H1 (cell line): Measurements from ENCODE around the gene HECTD4. TPM values are rescaled to one million over a fixed set of nuclear protein-coding genes. Genes with fewer than 3 reads are reported as not detected.

Source experiments
- CTCF ChIA-PET: fragments of 300-600 bp; sonication (Branson Sonifier 250); formaldehyde crosslinking; loops from one replicate; lab custom pipeline; 2021; ENCODE audit not compliant: partially characterized antibody; lab: Charles Lee
- POLR2A ChIA-PET: fragments of 300-600 bp; sonication (Branson Sonifier 250); formaldehyde crosslinking; loops from one replicate; lab custom pipeline; 2021; ENCODE audit warnings: inconsistent platforms; ENCODE audit not compliant: partially characterized antibody; lab: Charles Lee
- DNase-seq, 2 experiments: peaks; one replicate each; pipeline versions ENCODE4 v3.0.0 to v3.0.0-alpha.2; 2010 to 2022; ENCODE audit warnings: low spot score in 2 of 2, low read depth in 1 of 2, mixed read lengths in 1 of 2
- FAIRE-seq: peaks from 2 replicates; lab custom pipeline; 2011; peaks lifted over from hg19 to GRCh38; lab: Jason Lieb, UNC
- H2AFZ ChIP-seq: 2 replicates; pipeline ENCODE4 v1.8.1; 2012; ENCODE audit warnings: low read length, inconsistent platforms
- H2AK5ac ChIP-seq: 2 replicates; pipeline ENCODE4 v1.6.1; 2013; ENCODE audit warnings: low read depth, low read length
- H2BK120ac ChIP-seq: replicated peaks from 2 replicates; pipeline ENCODE3; 2013; ENCODE audit warnings: low read depth, low read length, inconsistent platforms
- H2BK12ac ChIP-seq: 2 replicates; pipeline ENCODE4 v1.6.1; 2013; ENCODE audit warnings: low read depth, low read length
- H2BK15ac ChIP-seq: 2 replicates; pipeline ENCODE4 v1.6.1; 2013; ENCODE audit warnings: low read length
- H2BK20ac ChIP-seq: 2 replicates; pipeline ENCODE4 v1.6.1; 2013; ENCODE audit warnings: low read length
- H2BK5ac ChIP-seq: 2 replicates; pipeline ENCODE4 v1.6.1; 2013; ENCODE audit warnings: low read depth, low read length
- H3K14ac ChIP-seq: 2 replicates; pipeline ENCODE4 v1.6.1; 2013; ENCODE audit warnings: inconsistent platforms; ENCODE audit not compliant: insufficient read length
- H3K18ac ChIP-seq: 2 replicates; pipeline ENCODE4 v1.6.1; 2013; ENCODE audit warnings: low read length; ENCODE audit errors: extremely low read depth
- H3K23ac ChIP-seq: 2 replicates; pipeline ENCODE4 v1.6.1; 2013; ENCODE audit warnings: inconsistent platforms; ENCODE audit not compliant: insufficient read length
- H3K23me2 ChIP-seq: 2 replicates; pipeline ENCODE4 v1.6.1; 2013; ENCODE audit warnings: low read depth, low read length
- H3K27ac ChIP-seq: 2 replicates; pipeline ENCODE4 v1.6.1; 2011; ENCODE audit warnings: low read depth, low read length, inconsistent platforms
- H3K27me3 ChIP-seq, 4 experiments: replicated peaks in 1 of 4; 1 replicate in 1 of 4; 2 replicates in 3 of 4; pipeline versions ENCODE4 v1.6.1 to v1.8.1; 2011 to 2013; ENCODE audit warnings: low read length in 3 of 4, mild to moderate bottlenecking in 3 of 4, inconsistent platforms in 2 of 4, mixed read lengths in 2 of 4, moderate library complexity in 1 of 4; ENCODE audit not compliant: control insufficient read depth in 3 of 4, insufficient read depth in 3 of 4; ENCODE audit errors: extremely low read depth in 1 of 4
- H3K36me3 ChIP-seq, 4 experiments: 2 replicates each; pipeline versions ENCODE4 v1.6.1 to v1.8.1; 2011 to 2013; ENCODE audit warnings: mild to moderate bottlenecking in 4 of 4, low read length in 3 of 4, moderate library complexity in 2 of 4, control low read depth in 1 of 4, inconsistent platforms in 1 of 4; ENCODE audit not compliant: insufficient read depth in 4 of 4, control insufficient read depth in 2 of 4
- H3K4ac ChIP-seq: replicated peaks from 2 replicates; pipeline ENCODE3; 2013; ENCODE audit warnings: low read length, low read depth, mixed read lengths, inconsistent platforms; ENCODE audit not compliant: insufficient read length
- H3K4me1 ChIP-seq, 4 experiments: replicated peaks in 1 of 4; 1 replicate in 1 of 4; 2 replicates in 3 of 4; pipeline versions ENCODE4 v1.6.1 to v1.8.1; 2011 to 2013; ENCODE audit warnings: low read length in 3 of 4, inconsistent platforms in 2 of 4, mixed read lengths in 1 of 4; ENCODE audit not compliant: insufficient read depth in 4 of 4, control insufficient read depth in 3 of 4
- H3K4me2 ChIP-seq, 2 experiments: 2 replicates each; pipeline versions ENCODE4 v1.6.1 to v1.8.1; 2011 to 2013; ENCODE audit warnings: low read depth in 2 of 2, low read length in 2 of 2, control low read depth in 1 of 2, inconsistent platforms in 1 of 2, mild to moderate bottlenecking in 1 of 2; ENCODE audit not compliant: insufficient read depth in 1 of 2
- H3K4me3 ChIP-seq, 4 experiments: fragments of 200-600, 300-600 bp in 1 of 4; sonication (generic), shearing (Covaris generic), sonication (Bioruptor Twin) in 1 of 4; 2 replicates each; pipeline versions ENCODE4 v1.5.1 to v1.8.1; 2011 to 2016; ENCODE audit warnings: low read length in 4 of 4, low read depth in 3 of 4, control low read depth in 2 of 4, inconsistent platforms in 2 of 4, mild to moderate bottlenecking in 2 of 4, mixed read lengths in 1 of 4, moderate library complexity in 1 of 4; ENCODE audit not compliant: insufficient read depth in 2 of 4; ENCODE audit errors: extremely low read depth in 1 of 4
- H3K56ac ChIP-seq: replicated peaks from 2 replicates; pipeline ENCODE3; 2013; ENCODE audit warnings: low read depth, mild to moderate bottlenecking, mixed read lengths, low read length, inconsistent platforms; ENCODE audit not compliant: insufficient read length
- H3K79me1 ChIP-seq: 2 replicates; pipeline ENCODE4 v1.6.1; 2013; ENCODE audit warnings: low read depth, low read length, control low read depth
- H3K79me2 ChIP-seq, 2 experiments: 2 replicates each; pipeline versions ENCODE4 v1.6.1 to v1.8.1; 2012 to 2013; ENCODE audit warnings: low read length in 2 of 2, mild to moderate bottlenecking in 2 of 2, inconsistent platforms in 1 of 2; ENCODE audit not compliant: insufficient read depth in 2 of 2, control insufficient read depth in 1 of 2
- H3K9ac ChIP-seq, 4 experiments: replicated peaks in 1 of 4; 1 replicate in 1 of 4; 2 replicates in 3 of 4; pipeline versions ENCODE4 v1.6.1 to v1.8.1; 2011 to 2013; ENCODE audit warnings: low read depth in 3 of 4, low read length in 3 of 4, control low read depth in 2 of 4, mild to moderate bottlenecking in 2 of 4, moderate library complexity in 2 of 4, inconsistent platforms in 1 of 4; ENCODE audit errors: extremely low read depth in 1 of 4
- H3K9me3 ChIP-seq, 2 experiments: 2 replicates each; pipeline versions ENCODE4 v1.6.1 to v1.8.1; 2012 to 2013; ENCODE audit warnings: mild to moderate bottlenecking in 2 of 2, moderate library complexity in 2 of 2, control low read depth in 1 of 2, inconsistent platforms in 1 of 2, low read depth in 1 of 2, low read length in 1 of 2, mixed read lengths in 1 of 2; ENCODE audit not compliant: insufficient read depth in 2 of 2
- H4K20me1 ChIP-seq, 2 experiments: replicated peaks in 1 of 2; 2 replicates each; pipeline versions ENCODE3 to v1.8.1; 2011 to 2013; ENCODE audit warnings: inconsistent platforms in 2 of 2, low read length in 2 of 2, mild to moderate bottlenecking in 1 of 2; ENCODE audit not compliant: insufficient read depth in 2 of 2, control insufficient read depth in 1 of 2
- H4K5ac ChIP-seq: 2 replicates; pipeline ENCODE4 v1.6.1; 2013; ENCODE audit warnings: low read length, low read depth, mixed read lengths, inconsistent platforms; ENCODE audit not compliant: insufficient read length
- H4K8ac ChIP-seq: 2 replicates; pipeline ENCODE4 v1.8.0; 2013; ENCODE audit warnings: mild to moderate bottlenecking, moderate library complexity, low read length, inconsistent platforms; ENCODE audit not compliant: insufficient read depth; ENCODE audit errors: extremely low read depth
- H4K91ac ChIP-seq: replicated peaks from 2 replicates; pipeline ENCODE3; 2013; ENCODE audit warnings: low read length, mixed read lengths, inconsistent platforms; ENCODE audit not compliant: insufficient read length
- ASH2L ChIP-seq: fragments of 200-600, 300-600 bp; sonication (generic); IDR thresholded peaks from one replicate; pipeline ENCODE4 v1.7.1; 2017; ENCODE audit warnings: low read length
- CBX8 ChIP-seq: fragments of 300-800, 300-1000 bp; sonication (generic); IDR thresholded peaks from 2 replicates; pipeline ENCODE4 v1.7.1; 2016; ENCODE audit warnings: low read depth, low read length, borderline replicate concordance
- GTF2F1 ChIP-seq: IDR thresholded peaks from 2 replicates; pipeline ENCODE4 v1.6.1; 2012; ENCODE audit warnings: low read depth, low read length, improper control_type of control experiment, borderline replicate concordance
- POLR2A ChIP-seq, 2 experiments: IDR thresholded peaks; 1 replicate in 1 of 2; 2 replicates in 1 of 2; pipeline ENCODE4 v1.6.1; 2011; ENCODE audit warnings: low read depth in 2 of 2, low read length in 2 of 2, mild to moderate bottlenecking in 2 of 2; ENCODE audit errors: control extremely low read depth in 1 of 2
- SIN3A ChIP-seq, 2 experiments: IDR thresholded peaks in 1 of 2; conservative IDR thresholded peaks in 1 of 2; 2 replicates each; pipeline ENCODE4 v1.6.1; 2011 to 2012; ENCODE audit warnings: low read length in 2 of 2, improper control_type of control experiment in 1 of 2, low read depth in 1 of 2, mild to moderate bottlenecking in 1 of 2
- SP4 ChIP-seq: IDR thresholded peaks from 2 replicates; pipeline ENCODE4 v1.6.1; 2012; ENCODE audit warnings: low read length, inconsistent platforms
- SUZ12 ChIP-seq: fragments of 200-600 bp; sonication (generic); IDR thresholded peaks from 2 replicates; pipeline ENCODE4 v1.6.1; 2012; ENCODE audit warnings: mild to moderate bottlenecking, inconsistent platforms, low read length, moderate library complexity, mixed read lengths
- WGBS, 2 experiments: shearing (Covaris generic) in 1 of 2; methylation state at CpG; one replicate each; pipeline versions ENCODE4 v1.1.6 to v1.1.7; 2013 to 2015; ENCODE audit warnings: low lambda C conversion rate in 2 of 2, mixed read lengths in 2 of 2, inconsistent platforms in 1 of 2, low coverage in 1 of 2, missing lambda C conversion rate in 1 of 2; ENCODE audit not compliant: insufficient replicate concordance in 2 of 2, insufficient coverage in 1 of 2, insufficient read length in 1 of 2; ENCODE audit errors: extremely low coverage in 1 of 2, missing lambda C conversion rate in 1 of 2; 5-methylcytosine and 5-hydroxymethylcytosine counted together
- polyA plus RNA-seq, 7 experiments: library from polyadenylated mRNA; depleted of rRNA in 3 of 7; stranded (reverse) in 5 of 7; unstranded in 2 of 7; fragments of >200 nt in 5 of 7; fragments of 200-250 nt in 2 of 7; gene quantifications; 1 replicate in 5 of 7; 2 replicates in 1 of 7; 4 replicates in 1 of 7; pipeline versions ENCODE4 v1.2.1 to v1.2.3, GENCODE V29; 2011 to 2013; ENCODE audit warnings: missing spikeins in 2 of 7, mixed read lengths in 2 of 7
- total RNA-seq: library from RNA; stranded (reverse); fragmentation: NEBNext Ultra II Directional; extraction: Animal tissue kit (Norgen Biotek cat#: 25700); gene quantifications from 2 replicates; pipeline ENCODE4 v1.2.1, GENCODE V29; 2021

HECTD4 gene
- total and polyA plus RNA-seq, 2 of the 8 experiments (the other 6 are each of a cell fraction or from before 2014, with no cell fraction given), result 6.5 to 33.7 TPM

- Histone ChIP-seq H4K20me1 (no peaks in the 10 kb centered on the region), H3K4me2 (no peak overlapping the region), H2BK120ac (no peak overlapping the region), H2BK15ac (no peak overlapping the region), H4K91ac (no peak overlapping the region), H3K36me3 (peaks cover 3 to 20% (median 12%) of the 10 kb centered on the region in 4 experiments; a peak in 6 of 8 replicates), H4K8ac (peak overlapping the region; percentile 38; the same call in 1 of the 2 replicates), H3K9ac (peak overlapping the region in 1 of 4 experiments; percentile 18; a peak in 1 of 7 replicates), H3K56ac (no peak overlapping the region), H2BK12ac (no peak overlapping the region), H4K5ac (no peak overlapping the region), H2BK20ac (no peak overlapping the region), H3K9me3 (no peaks in the 10 kb centered on the region), H3K79me1 (no peaks in the 10 kb centered on the region), H3K4ac (no peak overlapping the region), H3K23me2 (0 out of 2 replicates have a peak, but pooled peaks cover 2% of the 10 kb centered on the region), H3K27me3 (no peaks in the 10 kb centered on the region), H3K27ac (no peak overlapping the region), H3K4me3 (no peak overlapping the region), H3K4me1 (peaks cover 9 to 22% (median 12%) of the 10 kb centered on the region in 4 experiments; a peak in 6 of 7 replicates), H2AFZ (no peak overlapping the region), H2AK5ac (no peak overlapping the region), H3K18ac (no peak overlapping the region), H3K23ac (no peak overlapping the region), H3K79me2 (no peaks in the 10 kb centered on the region), H3K14ac (no peak overlapping the region), H2BK5ac (no peak overlapping the region)
- no peak for FAIRE-seq
- TF ChIP-seq SUZ12 (no peak), SP4 (no peak), CBX8 (no peak), SIN3A (conservative IDR thresholded peaks at IDR 0.05 in 1 of 2, IDR thresholded peaks at IDR 0.05 in 1 of 2; ENCODE audit: low read depth in 1 of 2, low read length in 2 of 2) (no peak), GTF2F1 (no peak), POLR2A (IDR thresholded peaks at IDR 0.05; ENCODE audit: control extremely low read depth in 1 of 2, low read depth in 2 of 2, low read length in 2 of 2) (no peak), ASH2L (no peak)
- ChIA-PET POLR2A (interaction anchor here (0.7 kb wide), 2 partner anchors 19 to 357 kb away, joined by 3 read pairs; no protein-coding TSS in a partner anchor), CTCF (interaction anchor here (7.4 kb wide), 1 partner anchor 15 kb away, joined by 43 read pairs; no protein-coding TSS in a partner anchor)
- no peak for DNase-seq
- 92% methylated on average over 7 of the region's 7 CpGs; no CpG with 5 or more reads in 1 of the 2 experiments for WGBS, 2 experiments
These were observed 199.7 kb downstream of the HECTD4 start for GRCh38 chr12:112182499-112182898.
